OCI-LY1 (cell line): Measurements from ENCODE around the gene ANKRD10.
"Not testable (repeated sequence)": the region's sequence is repeated elsewhere in the genome, so short reads cannot be mapped to it uniquely, and the experiment has no call there.

Experiments used
- H2AFZ ChIP-seq: fragments of 200-600 bp; sonication (generic), shearing (Covaris generic); 2 replicates; pipeline ENCODE4 v1.6.0; 2014; ENCODE audit warnings: antibody characterized with exemption, mild to moderate bottlenecking, low read length
- H3F3A ChIP-seq: fragments of 200-600 bp; sonication (generic), shearing (Covaris generic); 2 replicates; pipeline ENCODE4 v1.6.0; 2014; ENCODE audit warnings: mild to moderate bottlenecking, antibody characterized with exemption, low read length, moderate library complexity; ENCODE audit not compliant: insufficient read depth
- H3K27ac ChIP-seq: fragments of 200-600 bp; sonication (generic); 2 replicates; pipeline ENCODE4 v1.5.1; 2014; ENCODE audit warnings: low read length, mixed run types, mild to moderate bottlenecking, low read depth; ENCODE audit not compliant: poor library complexity, severe bottlenecking
- H3K27me3 ChIP-seq: fragments of 200-600 bp; sonication (generic); 2 replicates; pipeline ENCODE4 v1.6.0; 2014; ENCODE audit warnings: antibody characterized with exemption, mild to moderate bottlenecking, low read length, moderate library complexity; ENCODE audit not compliant: insufficient read depth
- H3K36me3 ChIP-seq: fragments of 200-600 bp; sonication (generic); 2 replicates; pipeline ENCODE4 v1.6.1; 2014; ENCODE audit warnings: mild to moderate bottlenecking, antibody characterized with exemption, low read length, moderate library complexity, mixed read lengths; ENCODE audit not compliant: insufficient read depth
- H3K4me1 ChIP-seq: fragments of 200-600 bp; sonication (generic); 2 replicates; pipeline ENCODE4 v1.5.1; 2014; ENCODE audit warnings: mild to moderate bottlenecking, low read length, moderate library complexity; ENCODE audit not compliant: insufficient read depth, severe bottlenecking
- H3K4me2 ChIP-seq: fragments of 200-600 bp; sonication (generic), shearing (Covaris generic); 2 replicates; pipeline ENCODE4 v1.6.1; 2014; ENCODE audit warnings: low read length
- H3K4me3 ChIP-seq: fragments of 200-600 bp; sonication (generic); 2 replicates; pipeline ENCODE4 v1.5.1; 2014; ENCODE audit warnings: low read length, low read depth, mild to moderate bottlenecking, mixed read lengths; ENCODE audit not compliant: poor library complexity, severe bottlenecking
- H3K79me2 ChIP-seq: fragments of 200-600 bp; shearing (Covaris generic); 2 replicates; pipeline ENCODE4 v1.6.1; 2016; ENCODE audit warnings: mixed run types, low read length, mixed read lengths; ENCODE audit not compliant: insufficient read depth
- H3K9ac ChIP-seq: fragments of 200-600 bp; sonication (generic), shearing (Covaris generic); 2 replicates; pipeline ENCODE4 v1.6.1; 2014; ENCODE audit warnings: mild to moderate bottlenecking, low read length, mixed read lengths
- H3K9me2 ChIP-seq: fragments of 200-600 bp; sonication (generic), shearing (Covaris generic); 2 replicates; pipeline ENCODE4 v1.6.1; 2014; ENCODE audit warnings: low read depth, mild to moderate bottlenecking, low read length, mixed read lengths
- H3K9me3 ChIP-seq: fragments of 200-600 bp; shearing (Covaris generic); 2 replicates; pipeline ENCODE4 v1.6.1; 2014; ENCODE audit warnings: low read length, mixed read lengths
- H4K20me1 ChIP-seq: fragments of 200-600 bp; sonication (generic), shearing (Covaris generic); 2 replicates; pipeline ENCODE4 v1.6.0; 2016; ENCODE audit warnings: mild to moderate bottlenecking, low read length; ENCODE audit not compliant: insufficient read depth
- CTCF ChIP-seq: fragments of 200-600 bp; sonication (generic), shearing (Covaris generic); IDR thresholded peaks from 2 replicates; pipeline ENCODE4 v1.5.1; 2017; ENCODE audit warnings: mild to moderate bottlenecking, antibody characterized with exemption, low read length, moderate library complexity, mixed read lengths
- EZH2 ChIP-seq: fragments of 200-600 bp; sonication (generic), shearing (Covaris generic); IDR thresholded peaks from 2 replicates; pipeline ENCODE4 v1.8.0; 2017; ENCODE audit warnings: borderline replicate concordance, mixed run types, mild to moderate bottlenecking, antibody characterized with exemption, low read length, moderate library complexity, mixed read lengths

ANKRD10 gene

GRCh38 chr13:110949116-110949515 is 34.2 kb upstream of the ANKRD10 start:
- no peaks in the 10 kb centered on the region for H3K9me2 ChIP-seq
- H3K9me3 ChIP-seq: no peaks in the 10 kb centered on the region
- H3K27ac ChIP-seq: no peak overlapping the region
- H4K20me1 ChIP-seq: no peaks in the 10 kb centered on the region
- H3K4me1 ChIP-seq: no peaks in the 10 kb centered on the region
- no peak overlapping the region for H2AFZ ChIP-seq
- no peaks in the 10 kb centered on the region for H3K36me3 ChIP-seq
- H3K4me3 ChIP-seq: no peak overlapping the region
- H3F3A ChIP-seq: no peaks in the 10 kb centered on the region
- TF ChIP-seq EZH2 (no peak), CTCF (no peak)
- H3K9ac ChIP-seq: no peak overlapping the region
- no peak overlapping the region for H3K4me2 ChIP-seq
- H3K27me3 ChIP-seq: no peaks in the 10 kb centered on the region
- H3K79me2 ChIP-seq: no peaks in the 10 kb centered on the region

GRCh38 chr13:110947338-110947737 is 32.5 kb upstream of the ANKRD10 start:
- not testable (repeated sequence) for H3F3A ChIP-seq, H3K27me3 ChIP-seq, H3K27ac ChIP-seq, H3K9me3 ChIP-seq, H3K79me2 ChIP-seq, H4K20me1 ChIP-seq, H3K4me1 ChIP-seq, H3K36me3 ChIP-seq, H3K9ac ChIP-seq, H2AFZ ChIP-seq, H3K4me3 ChIP-seq, H3K4me2 ChIP-seq, H3K9me2 ChIP-seq

GRCh38 chr13:110945928-110946570 is 31.2 kb upstream of the ANKRD10 start:
- no peaks in the 10 kb centered on the region for H3K9me2 ChIP-seq
- H3K4me2 ChIP-seq: no peak overlapping the region
- H3K36me3 ChIP-seq: no peaks in the 10 kb centered on the region
- no peak overlapping the region for H3K9ac ChIP-seq
- no peak overlapping the region for H2AFZ ChIP-seq
- no peaks in the 10 kb centered on the region for H3F3A ChIP-seq
- no peak overlapping the region for H3K4me3 ChIP-seq
- TF ChIP-seq CTCF (no peak), EZH2 (no peak)
- no peaks in the 10 kb centered on the region for H3K4me1 ChIP-seq
- H3K27me3 ChIP-seq: no peaks in the 10 kb centered on the region
- H3K9me3 ChIP-seq: no peaks in the 10 kb centered on the region
- no peak overlapping the region for H3K27ac ChIP-seq
- no peaks in the 10 kb centered on the region for H3K79me2 ChIP-seq
- no peaks in the 10 kb centered on the region for H4K20me1 ChIP-seq
